ENCODE results near the gene JAK3. TPM values are rescaled to one million over a fixed set of nuclear protein-coding genes. Genes with fewer than 3 reads are reported as not detected.

Gene JAK3
- total and polyA plus RNA-seq, 2 of the 13 experiments (the other 11 are each of a cell fraction or from before 2014, with no cell fraction given), result 3.4 to 18.6 TPM

GRCh38 chr19:17889609-17890214 is 41.9 kb upstream of the JAK3 start (continued):
- 0 out of 2 replicates have a peak, but pooled peaks have one; percentile 79 for TF ChIP-seq AKNA (CRISPR knock-in tag; IDR thresholded peaks at IDR 0.05; ENCODE audit: borderline replicate concordance)
- TF ChIP-seq SMARCC2 (IDR thresholded peaks at IDR 0.05), result no peak
- TF ChIP-seq HBP1 (CRISPR knock-in tag; IDR thresholded peaks at IDR 0.05; ENCODE audit: low read depth), result peak; percentile 78; the same call in 1 of the 2 replicates
- 0 out of 2 replicates have a peak, but pooled peaks have one; percentile 36 for TF ChIP-seq ZNF335 (CRISPR knock-in tag; IDR thresholded peaks at IDR 0.05)
- TF ChIP-seq FOXK1 (CRISPR knock-in tag; IDR thresholded peaks at IDR 0.05; ENCODE audit: borderline replicate concordance, low read depth), result peak; percentile 30; the same call in 1 of the 2 replicates
- TF ChIP-seq MAZ (IDR thresholded peaks at IDR 0.05; ENCODE audit: borderline replicate concordance, low read depth, low read length), result no peak
- peak; percentile 42; the same call in 1 of the 2 replicates for TF ChIP-seq MAZ (CRISPR knock-in tag; IDR thresholded peaks at IDR 0.05; ENCODE audit: low read depth)
- TF ChIP-seq BORCS8-MEF2B (CRISPR knock-in tag; IDR thresholded peaks at IDR 0.05), result peak; percentile 78; the same call in 1 of the 2 replicates
- no peak for TF ChIP-seq GRHL1 (CRISPR knock-in tag; conservative IDR thresholded peaks at IDR 0.05)
- TF ChIP-seq ZBTB3 (CRISPR knock-in tag; IDR thresholded peaks at IDR 0.05; ENCODE audit: borderline replicate concordance, low read depth), result no peak
- peak; percentile 53 for TF ChIP-seq DBP (CRISPR knock-in tag; IDR thresholded peaks at IDR 0.05; ENCODE audit: not compliant biosample characterization)
- TF ChIP-seq ZNF562 (CRISPR knock-in tag; IDR thresholded peaks at IDR 0.05; ENCODE audit: borderline replicate concordance), result no peak
- no peak for TF ChIP-seq FOXP4 (CRISPR knock-in tag; IDR thresholded peaks at IDR 0.05)
- TF ChIP-seq FOXO1 (CRISPR knock-in tag; IDR thresholded peaks at IDR 0.05), result no peak
- TF ChIP-seq ZNF616 (CRISPR knock-in tag; IDR thresholded peaks at IDR 0.05; ENCODE audit: low read depth), result no peak
- 0 out of 2 replicates have a peak, but pooled peaks have one; percentile 36 for TF ChIP-seq ZGPAT (CRISPR knock-in tag; IDR thresholded peaks at IDR 0.05)
